Endothelial cell of umbilical vein (primary cell): ENCODE measurements around the gene GC. TPM values are rescaled to one million over a fixed set of nuclear protein-coding genes. Genes with fewer than 3 reads are reported as not detected.

Experiments used
- BruUV-seq: library from RNA; stranded (reverse); fragments of 400-500 nt; replicated peaks from 2 replicates; lab custom pipeline; 2021; lab: Mats Ljungman, UMichigan
- CTCF ChIA-PET: fragments of 300-600, 350-600 bp; sonication (Branson Sonifier 250); formaldehyde crosslinking; loops from one replicate; lab custom pipeline; 2021; ENCODE audit warnings: antibody characterized with exemption, inconsistent platforms; lab: Charles Lee
- POLR2A ChIA-PET: fragments of 300-600, 350-600 bp; sonication (Branson Sonifier 250); formaldehyde crosslinking; loops from one replicate; lab custom pipeline; 2021; ENCODE audit warnings: antibody characterized with exemption, inconsistent platforms; lab: Charles Lee
- DNase-seq: peaks from one replicate; pipeline ENCODE4 v3.0.0-alpha.2; 2011; ENCODE audit warnings: low read depth, low spot score
- FAIRE-seq: peaks from 2 replicates; lab custom pipeline; 2011; peaks lifted over from hg19 to GRCh38; lab: Jason Lieb, UNC
- H2AFZ ChIP-seq: 2 replicates; pipeline ENCODE4 v1.6.0; 2012; ENCODE audit warnings: low read depth, low read length, control low read depth, inconsistent platforms
- H3K27ac ChIP-seq: 2 replicates; pipeline ENCODE4 v1.5.1; 2011; ENCODE audit warnings: low read depth, mild to moderate bottlenecking, control low read depth, low read length, moderate library complexity; ENCODE audit not compliant: insufficient read depth
- H3K27me3 ChIP-seq, 2 experiments: 2 replicates each; pipeline versions ENCODE4 v1.6.0 to v1.6.1; 2011; ENCODE audit warnings: low read length in 2 of 2, mixed read lengths in 1 of 2; ENCODE audit not compliant: control insufficient read depth in 2 of 2, insufficient read depth in 2 of 2
- H3K36me3 ChIP-seq, 2 experiments: 2 replicates in 1 of 2; 3 replicates in 1 of 2; pipeline ENCODE4 v1.5.1; 2011; ENCODE audit warnings: low read length in 2 of 2, mild to moderate bottlenecking in 1 of 2, moderate library complexity in 1 of 2; ENCODE audit not compliant: control insufficient read depth in 2 of 2, insufficient read depth in 2 of 2; ENCODE audit errors: extremely low read depth in 1 of 2
- H3K4me1 ChIP-seq: 3 replicates; pipeline ENCODE4 v1.5.1; 2011; ENCODE audit warnings: mild to moderate bottlenecking, low read length; ENCODE audit not compliant: control insufficient read depth, insufficient read depth; ENCODE audit errors: extremely low read depth
- H3K4me2 ChIP-seq: 2 replicates; pipeline ENCODE4 v1.6.1; 2011; ENCODE audit warnings: low read length, control low read depth, mixed read lengths; ENCODE audit not compliant: insufficient read depth
- H3K4me3 ChIP-seq, 3 experiments: fragments of 200-600 bp in 1 of 3; sonication (generic), shearing (Covaris generic) in 1 of 3; replicated peaks in 1 of 3; 2 replicates each; pipeline ENCODE4 v1.5.1; 2011 to 2016; ENCODE audit warnings: control low read depth in 3 of 3, low read length in 3 of 3, mild to moderate bottlenecking in 2 of 3, inconsistent platforms in 1 of 3, low read depth in 1 of 3, moderate library complexity in 1 of 3; ENCODE audit not compliant: insufficient read depth in 1 of 3
- H3K79me2 ChIP-seq: 2 replicates; pipeline ENCODE4 v1.6.0; 2012; ENCODE audit warnings: low read length, inconsistent platforms; ENCODE audit not compliant: control insufficient read depth, insufficient read depth
- H3K9ac ChIP-seq: replicated peaks from 2 replicates; pipeline ENCODE3; 2011; ENCODE audit warnings: low read length, control low read depth; ENCODE audit not compliant: insufficient read depth; ENCODE audit errors: extremely low read depth
- H3K9me1 ChIP-seq: replicated peaks from 3 replicates; pipeline ENCODE4 v1.6.0; 2011; ENCODE audit warnings: mild to moderate bottlenecking, low read length; ENCODE audit not compliant: control insufficient read depth, insufficient read depth; ENCODE audit errors: extremely low read depth
- H3K9me3 ChIP-seq: replicated peaks from 2 replicates; pipeline ENCODE4 v1.5.1; 2012; ENCODE audit warnings: low read length, inconsistent platforms; ENCODE audit not compliant: control insufficient read depth, insufficient read depth
- H4K20me1 ChIP-seq: replicated peaks from 2 replicates; pipeline ENCODE3; 2011; ENCODE audit warnings: mild to moderate bottlenecking, low read length; ENCODE audit not compliant: control insufficient read depth, insufficient read depth; ENCODE audit errors: extremely low read depth
- EZH2 ChIP-seq: IDR thresholded peaks from 2 replicates; pipeline ENCODE4 v1.6.1; 2012; ENCODE audit warnings: borderline replicate concordance, low read depth, mild to moderate bottlenecking, moderate library complexity, low read length, inconsistent platforms; ENCODE audit not compliant: severe bottlenecking
- FOS ChIP-seq: IDR thresholded peaks from 2 replicates; pipeline ENCODE4 v1.6.1; 2011; ENCODE audit warnings: mild to moderate bottlenecking, low read length, moderate library complexity, borderline replicate concordance; ENCODE audit not compliant: insufficient read depth
- GATA2 ChIP-seq: IDR thresholded peaks from 2 replicates; pipeline ENCODE4 v1.7.0; 2011; ENCODE audit warnings: low read depth, mild to moderate bottlenecking, moderate library complexity, mixed read lengths, low read length; ENCODE audit not compliant: insufficient read length, insufficient read depth
- JUN ChIP-seq: IDR thresholded peaks from 2 replicates; pipeline ENCODE4 v1.6.1; 2011; ENCODE audit warnings: borderline replicate concordance, low read depth; ENCODE audit not compliant: insufficient read length, insufficient read depth
- MYC ChIP-seq: IDR thresholded peaks from one replicate; pipeline ENCODE4 v1.6.1; 2011; ENCODE audit warnings: mild to moderate bottlenecking, low read depth, low read length
- POLR2A ChIP-seq: IDR thresholded peaks from 2 replicates; pipeline ENCODE4 v1.6.1; 2012; ENCODE audit warnings: low read depth, mild to moderate bottlenecking, control low read depth, low read length
- POLR2AphosphoS5 ChIP-seq: IDR thresholded peaks from 2 replicates; pipeline ENCODE4 v1.6.1; 2012; ENCODE audit warnings: low read depth, mild to moderate bottlenecking, control low read depth, low read length, moderate library complexity; ENCODE audit not compliant: insufficient read depth
- dilution Hi-C: fragments of 300-500 bp; cut with MboI; formaldehyde crosslinking; loops from one replicate; pipeline ENCODE4 v1.15.0; 2019; ENCODE audit warnings: low sequenced_read_pairs; ENCODE audit not compliant: extremely low pct_ligation_motif_present
- intact Hi-C: fragments of 100-400 bp; cut with micrococcal nuclease; formaldehyde crosslinking; loops from one replicate; pipeline ENCODE4 v1.10.0; 2022
- polyA plus RNA-seq, 4 experiments: library from polyadenylated mRNA; depleted of rRNA in 3 of 4; stranded (reverse) in 3 of 4; unstranded in 1 of 4; fragments of >200 nt; gene quantifications; 2 replicates each; pipeline versions ENCODE4 v1.2.1 to v1.2.3, GENCODE V29; 2011 to 2012; ENCODE audit warnings: missing spikeins in 1 of 4
- total RNA-seq: library from RNA; stranded (reverse); gene quantifications from 2 replicates; pipeline ENCODE4 v1.2.3, GENCODE V29; 2021
- TF ChIP-seq, protein P1 (sequence below): IDR thresholded peaks from 2 replicates; pipeline ENCODE4 v1.6.1; 2011; ENCODE audit not compliant: insufficient read depth, insufficient read length
- TF ChIP-seq, protein P2 (sequence below), 2 donors: IDR thresholded peaks; 1 replicate in 1 of 2; 2 replicates in 1 of 2; pipeline ENCODE4 v1.5.1; 2011; ENCODE audit warnings: low read length in 2 of 2, mild to moderate bottlenecking in 2 of 2, moderate library complexity in 2 of 2, control low read depth in 1 of 2, inconsistent platforms in 1 of 2, low read depth in 1 of 2; ENCODE audit not compliant: insufficient read depth in 1 of 2; ENCODE audit errors: extremely low read depth in 1 of 2

Gene GC
- total and polyA plus RNA-seq, 2 donors (not counting 3 experiments of a cell fraction or from before 2014, with no cell fraction given), result not detected

GRCh38 chr4:71732706-71733105 lies 51.2 kb downstream of the GC start:
- BruUV-seq, result no TSS peak
- peak; percentile 14 for DNase-seq

DNA sequence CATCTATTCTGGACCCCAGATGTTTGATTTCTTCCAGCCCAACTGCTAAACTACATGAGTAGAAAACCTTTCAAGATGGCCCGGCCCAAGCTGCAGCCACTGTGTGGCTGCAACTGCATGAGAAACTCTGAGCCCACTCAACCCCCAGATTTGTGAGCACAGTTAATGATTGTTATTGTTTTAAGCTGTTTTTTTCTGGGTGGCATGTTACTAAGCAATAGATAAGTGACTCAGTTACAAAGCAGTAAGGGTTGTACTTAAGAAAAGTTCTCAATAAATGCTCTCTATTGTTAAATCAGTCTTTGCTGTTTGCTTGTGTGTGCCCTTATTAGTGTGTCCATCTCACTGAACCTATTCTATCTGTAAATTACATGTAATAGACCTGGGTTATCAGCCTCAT lies 51.8 kb downstream of the GC start:
- BruUV-seq, result no TSS peak
- no peaks in the 10 kb centered on the region for H3K36me3 ChIP-seq
- intact Hi-C loops, result loop anchor here (1.0 to 10.0 kb wide), 5 partner anchors 210 to 1283 kb away; no protein-coding TSS in a partner anchor
- no peaks in the 10 kb centered on the region for H4K20me1 ChIP-seq
- no peaks in the 10 kb centered on the region for H3K79me2 ChIP-seq
- H3K4me3 ChIP-seq, result no peak overlapping the region
- no peaks in the 10 kb centered on the region for H3K9me3 ChIP-seq
- H3K9me1 ChIP-seq, result no peaks in the 10 kb centered on the region
- H3K4me2 ChIP-seq, result no peak overlapping the region
- no peak overlapping the region for H3K9ac ChIP-seq
- FAIRE-seq (no peak), DNase-seq (no peak)
- no peak overlapping the region for H2AFZ ChIP-seq
- H3K4me1 ChIP-seq, result no peaks in the 10 kb centered on the region
- no peaks in the 10 kb centered on the region for H3K27me3 ChIP-seq
- no peak for TF ChIP-seq EZH2
- TF ChIP-seq JUN, result no peak
- TF ChIP-seq MYC, result no peak
- TF ChIP-seq, protein P1, sequence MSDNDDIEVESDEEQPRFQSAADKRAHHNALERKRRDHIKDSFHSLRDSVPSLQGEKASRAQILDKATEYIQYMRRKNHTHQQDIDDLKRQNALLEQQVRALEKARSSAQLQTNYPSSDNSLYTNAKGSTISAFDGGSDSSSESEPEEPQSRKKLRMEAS, result no peak
- no peak for TF ChIP-seq FOS
- no peak for TF ChIP-seq GATA2
- TF ChIP-seq POLR2AphosphoS5, result no peak
- TF ChIP-seq, protein P2, sequence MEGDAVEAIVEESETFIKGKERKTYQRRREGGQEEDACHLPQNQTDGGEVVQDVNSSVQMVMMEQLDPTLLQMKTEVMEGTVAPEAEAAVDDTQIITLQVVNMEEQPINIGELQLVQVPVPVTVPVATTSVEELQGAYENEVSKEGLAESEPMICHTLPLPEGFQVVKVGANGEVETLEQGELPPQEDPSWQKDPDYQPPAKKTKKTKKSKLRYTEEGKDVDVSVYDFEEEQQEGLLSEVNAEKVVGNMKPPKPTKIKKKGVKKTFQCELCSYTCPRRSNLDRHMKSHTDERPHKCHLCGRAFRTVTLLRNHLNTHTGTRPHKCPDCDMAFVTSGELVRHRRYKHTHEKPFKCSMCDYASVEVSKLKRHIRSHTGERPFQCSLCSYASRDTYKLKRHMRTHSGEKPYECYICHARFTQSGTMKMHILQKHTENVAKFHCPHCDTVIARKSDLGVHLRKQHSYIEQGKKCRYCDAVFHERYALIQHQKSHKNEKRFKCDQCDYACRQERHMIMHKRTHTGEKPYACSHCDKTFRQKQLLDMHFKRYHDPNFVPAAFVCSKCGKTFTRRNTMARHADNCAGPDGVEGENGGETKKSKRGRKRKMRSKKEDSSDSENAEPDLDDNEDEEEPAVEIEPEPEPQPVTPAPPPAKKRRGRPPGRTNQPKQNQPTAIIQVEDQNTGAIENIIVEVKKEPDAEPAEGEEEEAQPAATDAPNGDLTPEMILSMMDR (IDR thresholded peaks at IDR 0.05; ENCODE audit: extremely low read depth in 1 of 2, insufficient read depth in 1 of 2, low read depth in 1 of 2, low read length in 2 of 2), result no peak
- TF ChIP-seq POLR2A, result no peak
- H3K27ac ChIP-seq, result no peak overlapping the region
- dilution Hi-C loops, result no loop called here
- ChIA-PET CTCF (interaction anchor here (0.6 kb wide), 1 partner anchor 496 kb away, joined by 3 read pairs; no protein-coding TSS in a partner anchor), POLR2A (no interaction called here)

More at GRCh38 chr4:71732706-71733105, 51.2 kb downstream of the GC start:
- Histone ChIP-seq H3K9ac (no peak overlapping the region), H2AFZ (no peak overlapping the region), H3K9me1 (no peaks in the 10 kb centered on the region), H3K36me3 (no peaks in the 10 kb centered on the region), H3K79me2 (no peaks in the 10 kb centered on the region), H3K9me3 (no peaks in the 10 kb centered on the region), H4K20me1 (no peaks in the 10 kb centered on the region), H3K4me2 (no peak overlapping the region), H3K27ac (no peak overlapping the region), H3K27me3 (no peaks in the 10 kb centered on the region), H3K4me1 (no peaks in the 10 kb centered on the region), H3K4me3 (no peak overlapping the region)
- POLR2A ChIA-PET, result no interaction called here
- TF ChIP-seq, protein P2 (IDR thresholded peaks at IDR 0.05; ENCODE audit: extremely low read depth in 1 of 2, insufficient read depth in 1 of 2, low read depth in 1 of 2, low read length in 2 of 2), result peak in 1 of 2 donors; percentile 7
- TF ChIP-seq MYC, result no peak
- dilution Hi-C loops, result no loop called here
- no peak for FAIRE-seq
- CTCF ChIA-PET, result no interaction called here
- intact Hi-C loops, result loop anchor here (1.0 to 10.0 kb wide), 5 partner anchors 210 to 1282 kb away; no protein-coding TSS in a partner anchor
